ENCODE measurements around the gene KREMEN1.

DNA sequence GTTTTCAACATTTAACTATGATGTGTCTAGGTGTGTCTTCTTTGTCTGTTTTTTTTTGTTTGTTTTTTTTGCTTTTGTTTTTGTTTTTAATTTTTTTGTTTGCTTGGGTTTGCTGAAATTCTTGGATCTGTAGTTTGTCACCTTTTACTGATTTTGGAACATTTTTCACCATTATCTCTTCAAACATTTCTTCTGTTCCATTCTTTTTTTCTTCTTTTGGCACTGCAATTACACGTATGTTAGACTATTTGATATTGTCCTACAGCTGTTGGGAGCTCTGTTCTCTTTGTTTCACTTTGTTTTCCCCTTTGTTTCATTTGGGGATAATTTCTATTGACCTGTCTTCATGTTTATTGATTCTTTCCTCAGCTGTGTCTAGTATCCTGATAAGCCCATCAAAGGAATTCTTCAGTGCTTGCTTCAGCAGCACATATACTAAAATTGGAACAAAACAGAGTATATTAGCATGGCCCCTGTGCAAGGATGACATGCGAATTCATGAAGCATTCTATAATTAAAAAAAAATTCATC, 60.8 kb downstream of the KREMEN1 start:
- no peak for TF ChIP-seq EGR1 (IDR thresholded peaks at IDR 0.05; ENCODE audit: low read depth in 2 of 2)
- no peak for TF ChIP-seq SP1 (IDR thresholded peaks at IDR 0.05)
- no peak for TF ChIP-seq TAF1 (conservative IDR thresholded peaks at IDR 0.05)
- TF ChIP-seq JUND (IDR thresholded peaks at IDR 0.05), result no peak
- TF ChIP-seq, protein P1, sequence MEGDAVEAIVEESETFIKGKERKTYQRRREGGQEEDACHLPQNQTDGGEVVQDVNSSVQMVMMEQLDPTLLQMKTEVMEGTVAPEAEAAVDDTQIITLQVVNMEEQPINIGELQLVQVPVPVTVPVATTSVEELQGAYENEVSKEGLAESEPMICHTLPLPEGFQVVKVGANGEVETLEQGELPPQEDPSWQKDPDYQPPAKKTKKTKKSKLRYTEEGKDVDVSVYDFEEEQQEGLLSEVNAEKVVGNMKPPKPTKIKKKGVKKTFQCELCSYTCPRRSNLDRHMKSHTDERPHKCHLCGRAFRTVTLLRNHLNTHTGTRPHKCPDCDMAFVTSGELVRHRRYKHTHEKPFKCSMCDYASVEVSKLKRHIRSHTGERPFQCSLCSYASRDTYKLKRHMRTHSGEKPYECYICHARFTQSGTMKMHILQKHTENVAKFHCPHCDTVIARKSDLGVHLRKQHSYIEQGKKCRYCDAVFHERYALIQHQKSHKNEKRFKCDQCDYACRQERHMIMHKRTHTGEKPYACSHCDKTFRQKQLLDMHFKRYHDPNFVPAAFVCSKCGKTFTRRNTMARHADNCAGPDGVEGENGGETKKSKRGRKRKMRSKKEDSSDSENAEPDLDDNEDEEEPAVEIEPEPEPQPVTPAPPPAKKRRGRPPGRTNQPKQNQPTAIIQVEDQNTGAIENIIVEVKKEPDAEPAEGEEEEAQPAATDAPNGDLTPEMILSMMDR (IDR thresholded peaks at IDR 0.05; ENCODE audit: low read depth, low read length, missing input control), result no peak
- TF ChIP-seq FOXA1 (IDR thresholded peaks at IDR 0.05), result no peak

Data from liver (tissue), 3 donors.